Endothelial cell of umbilical vein (primary cell): ENCODE data around the gene TAMALIN. TPM values are rescaled to one million over a fixed set of nuclear protein-coding genes. Genes with fewer than 3 reads are reported as not detected.

Experiments used
- BruUV-seq: library from RNA; stranded (reverse); fragments of 400-500 nt; replicated peaks from 2 replicates; lab custom pipeline; 2021; lab: Mats Ljungman, UMichigan
- CTCF ChIA-PET: fragments of 300-600, 350-600 bp; sonication (Branson Sonifier 250); formaldehyde crosslinking; loops from one replicate; lab custom pipeline; 2021; ENCODE audit warnings: antibody characterized with exemption, inconsistent platforms; lab: Charles Lee
- POLR2A ChIA-PET: fragments of 300-600, 350-600 bp; sonication (Branson Sonifier 250); formaldehyde crosslinking; loops from one replicate; lab custom pipeline; 2021; ENCODE audit warnings: antibody characterized with exemption, inconsistent platforms; lab: Charles Lee
- DNase-seq: peaks from one replicate; pipeline ENCODE4 v3.0.0-alpha.2; 2011; ENCODE audit warnings: low read depth, low spot score
- FAIRE-seq: peaks from 2 replicates; lab custom pipeline; 2011; peaks lifted over from hg19 to GRCh38; lab: Jason Lieb, UNC
- H2AFZ ChIP-seq: 2 replicates; pipeline ENCODE4 v1.6.0; 2012; ENCODE audit warnings: low read depth, low read length, control low read depth, inconsistent platforms
- H3K27ac ChIP-seq: 2 replicates; pipeline ENCODE4 v1.5.1; 2011; ENCODE audit warnings: low read depth, mild to moderate bottlenecking, control low read depth, low read length, moderate library complexity; ENCODE audit not compliant: insufficient read depth
- H3K27me3 ChIP-seq, 2 experiments: 2 replicates each; pipeline versions ENCODE4 v1.6.0 to v1.6.1; 2011; ENCODE audit warnings: low read length in 2 of 2, mixed read lengths in 1 of 2; ENCODE audit not compliant: control insufficient read depth in 2 of 2, insufficient read depth in 2 of 2
- H3K36me3 ChIP-seq, 2 experiments: 2 replicates in 1 of 2; 3 replicates in 1 of 2; pipeline ENCODE4 v1.5.1; 2011; ENCODE audit warnings: low read length in 2 of 2, mild to moderate bottlenecking in 1 of 2, moderate library complexity in 1 of 2; ENCODE audit not compliant: control insufficient read depth in 2 of 2, insufficient read depth in 2 of 2; ENCODE audit errors: extremely low read depth in 1 of 2
- H3K4me1 ChIP-seq: 3 replicates; pipeline ENCODE4 v1.5.1; 2011; ENCODE audit warnings: mild to moderate bottlenecking, low read length; ENCODE audit not compliant: control insufficient read depth, insufficient read depth; ENCODE audit errors: extremely low read depth
- H3K4me2 ChIP-seq: 2 replicates; pipeline ENCODE4 v1.6.1; 2011; ENCODE audit warnings: low read length, control low read depth, mixed read lengths; ENCODE audit not compliant: insufficient read depth
- H3K4me3 ChIP-seq, 3 experiments: fragments of 200-600 bp in 1 of 3; sonication (generic), shearing (Covaris generic) in 1 of 3; replicated peaks in 1 of 3; 2 replicates each; pipeline ENCODE4 v1.5.1; 2011 to 2016; ENCODE audit warnings: control low read depth in 3 of 3, low read length in 3 of 3, mild to moderate bottlenecking in 2 of 3, inconsistent platforms in 1 of 3, low read depth in 1 of 3, moderate library complexity in 1 of 3; ENCODE audit not compliant: insufficient read depth in 1 of 3
- H3K79me2 ChIP-seq: 2 replicates; pipeline ENCODE4 v1.6.0; 2012; ENCODE audit warnings: low read length, inconsistent platforms; ENCODE audit not compliant: control insufficient read depth, insufficient read depth
- H3K9ac ChIP-seq: replicated peaks from 2 replicates; pipeline ENCODE3; 2011; ENCODE audit warnings: low read length, control low read depth; ENCODE audit not compliant: insufficient read depth; ENCODE audit errors: extremely low read depth
- H3K9me1 ChIP-seq: replicated peaks from 3 replicates; pipeline ENCODE4 v1.6.0; 2011; ENCODE audit warnings: mild to moderate bottlenecking, low read length; ENCODE audit not compliant: control insufficient read depth, insufficient read depth; ENCODE audit errors: extremely low read depth
- H3K9me3 ChIP-seq: replicated peaks from 2 replicates; pipeline ENCODE4 v1.5.1; 2012; ENCODE audit warnings: low read length, inconsistent platforms; ENCODE audit not compliant: control insufficient read depth, insufficient read depth
- H4K20me1 ChIP-seq: replicated peaks from 2 replicates; pipeline ENCODE3; 2011; ENCODE audit warnings: mild to moderate bottlenecking, low read length; ENCODE audit not compliant: control insufficient read depth, insufficient read depth; ENCODE audit errors: extremely low read depth
- EZH2 ChIP-seq: IDR thresholded peaks from 2 replicates; pipeline ENCODE4 v1.6.1; 2012; ENCODE audit warnings: borderline replicate concordance, low read depth, mild to moderate bottlenecking, moderate library complexity, low read length, inconsistent platforms; ENCODE audit not compliant: severe bottlenecking
- FOS ChIP-seq: IDR thresholded peaks from 2 replicates; pipeline ENCODE4 v1.6.1; 2011; ENCODE audit warnings: mild to moderate bottlenecking, low read length, moderate library complexity, borderline replicate concordance; ENCODE audit not compliant: insufficient read depth
- GATA2 ChIP-seq: IDR thresholded peaks from 2 replicates; pipeline ENCODE4 v1.7.0; 2011; ENCODE audit warnings: low read depth, mild to moderate bottlenecking, moderate library complexity, mixed read lengths, low read length; ENCODE audit not compliant: insufficient read length, insufficient read depth
- JUN ChIP-seq: IDR thresholded peaks from 2 replicates; pipeline ENCODE4 v1.6.1; 2011; ENCODE audit warnings: borderline replicate concordance, low read depth; ENCODE audit not compliant: insufficient read length, insufficient read depth
- MYC ChIP-seq: IDR thresholded peaks from one replicate; pipeline ENCODE4 v1.6.1; 2011; ENCODE audit warnings: mild to moderate bottlenecking, low read depth, low read length
- POLR2A ChIP-seq: IDR thresholded peaks from 2 replicates; pipeline ENCODE4 v1.6.1; 2012; ENCODE audit warnings: low read depth, mild to moderate bottlenecking, control low read depth, low read length
- POLR2AphosphoS5 ChIP-seq: IDR thresholded peaks from 2 replicates; pipeline ENCODE4 v1.6.1; 2012; ENCODE audit warnings: low read depth, mild to moderate bottlenecking, control low read depth, low read length, moderate library complexity; ENCODE audit not compliant: insufficient read depth
- dilution Hi-C: fragments of 300-500 bp; cut with MboI; formaldehyde crosslinking; loops from one replicate; pipeline ENCODE4 v1.15.0; 2019; ENCODE audit warnings: low sequenced_read_pairs; ENCODE audit not compliant: extremely low pct_ligation_motif_present
- intact Hi-C: fragments of 100-400 bp; cut with micrococcal nuclease; formaldehyde crosslinking; loops from one replicate; pipeline ENCODE4 v1.10.0; 2022
- polyA plus RNA-seq, 4 experiments: library from polyadenylated mRNA; depleted of rRNA in 3 of 4; stranded (reverse) in 3 of 4; unstranded in 1 of 4; fragments of >200 nt; gene quantifications; 2 replicates each; pipeline versions ENCODE4 v1.2.1 to v1.2.3, GENCODE V29; 2011 to 2012; ENCODE audit warnings: missing spikeins in 1 of 4
- total RNA-seq: library from RNA; stranded (reverse); gene quantifications from 2 replicates; pipeline ENCODE4 v1.2.3, GENCODE V29; 2021
- TF ChIP-seq, protein P1 (sequence below): IDR thresholded peaks from 2 replicates; pipeline ENCODE4 v1.6.1; 2011; ENCODE audit not compliant: insufficient read depth, insufficient read length
- TF ChIP-seq, protein P2 (sequence below), 2 donors: IDR thresholded peaks; 1 replicate in 1 of 2; 2 replicates in 1 of 2; pipeline ENCODE4 v1.5.1; 2011; ENCODE audit warnings: low read length in 2 of 2, mild to moderate bottlenecking in 2 of 2, moderate library complexity in 2 of 2, control low read depth in 1 of 2, inconsistent platforms in 1 of 2, low read depth in 1 of 2; ENCODE audit not compliant: insufficient read depth in 1 of 2; ENCODE audit errors: extremely low read depth in 1 of 2

Gene TAMALIN
- total and polyA plus RNA-seq, 2 donors (not counting 3 experiments of a cell fraction or from before 2014, with no cell fraction given), result 53.3 to 87.5 TPM

DNA sequence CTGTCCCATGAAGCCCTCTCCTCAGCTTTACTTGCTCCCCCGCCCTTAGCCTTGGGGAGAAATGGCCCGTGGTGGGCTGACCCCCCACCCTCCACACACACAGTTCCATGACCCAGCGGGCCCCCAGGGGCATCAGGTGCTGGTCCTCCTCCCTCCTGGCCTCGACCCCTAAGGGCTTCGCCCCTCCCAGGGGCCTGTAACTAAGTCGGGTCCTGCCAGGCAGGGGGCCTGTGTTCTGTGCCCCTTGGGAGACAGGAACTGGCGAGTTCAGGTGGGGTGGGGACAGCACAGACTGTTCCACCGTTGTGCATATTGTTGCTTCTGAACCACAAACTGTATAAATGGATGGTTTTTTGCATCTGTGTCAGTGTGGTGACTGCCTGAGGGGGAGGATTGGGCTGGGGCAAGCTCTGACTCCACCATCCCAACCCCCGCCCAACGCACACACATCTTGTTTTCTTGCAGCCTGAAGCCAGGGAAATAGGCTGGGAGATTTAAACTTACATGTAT is 8.8 kb downstream of the TAMALIN start:
- H3K4me2 ChIP-seq, result no peak overlapping the region
- intact Hi-C loops, result no loop called here

More for the DNA sequence above, 8.8 kb downstream of the TAMALIN start:
- Histone ChIP-seq H2AFZ (no peak overlapping the region), H3K27ac (no peak overlapping the region), H3K36me3 (peaks cover 37 to 41% of the 10 kb centered on the region in 2 experiments), H4K20me1 (no peaks in the 10 kb centered on the region), H3K79me2 (peaks cover 3% of the 10 kb centered on the region), H3K9ac (no peak overlapping the region), H3K9me1 (no peaks in the 10 kb centered on the region), H3K4me1 (peaks cover 13% of the 10 kb centered on the region), H3K27me3 (no peaks in the 10 kb centered on the region), H3K9me3 (no peaks in the 10 kb centered on the region), H3K4me3 (no peak overlapping the region)
- ChIA-PET CTCF (interaction anchor here (13.1 kb wide), 1 partner anchor 10 kb away, joined by 946 read pairs; the partner anchor contains the start of gene TAMALIN), POLR2A (interaction anchor here (12.4 kb wide), 1 partner anchor 10 kb away, joined by 221 read pairs; the partner anchor contains the start of gene TAMALIN)
- dilution Hi-C loops, result no loop called here
- TF ChIP-seq, protein P1, sequence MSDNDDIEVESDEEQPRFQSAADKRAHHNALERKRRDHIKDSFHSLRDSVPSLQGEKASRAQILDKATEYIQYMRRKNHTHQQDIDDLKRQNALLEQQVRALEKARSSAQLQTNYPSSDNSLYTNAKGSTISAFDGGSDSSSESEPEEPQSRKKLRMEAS, result no peak
- TF ChIP-seq POLR2A, result no peak
- no peak for TF ChIP-seq POLR2AphosphoS5
- no peak for TF ChIP-seq JUN
- TF ChIP-seq EZH2, result no peak
- no peak for TF ChIP-seq FOS
- no peak for TF ChIP-seq GATA2
- TF ChIP-seq, protein P2, sequence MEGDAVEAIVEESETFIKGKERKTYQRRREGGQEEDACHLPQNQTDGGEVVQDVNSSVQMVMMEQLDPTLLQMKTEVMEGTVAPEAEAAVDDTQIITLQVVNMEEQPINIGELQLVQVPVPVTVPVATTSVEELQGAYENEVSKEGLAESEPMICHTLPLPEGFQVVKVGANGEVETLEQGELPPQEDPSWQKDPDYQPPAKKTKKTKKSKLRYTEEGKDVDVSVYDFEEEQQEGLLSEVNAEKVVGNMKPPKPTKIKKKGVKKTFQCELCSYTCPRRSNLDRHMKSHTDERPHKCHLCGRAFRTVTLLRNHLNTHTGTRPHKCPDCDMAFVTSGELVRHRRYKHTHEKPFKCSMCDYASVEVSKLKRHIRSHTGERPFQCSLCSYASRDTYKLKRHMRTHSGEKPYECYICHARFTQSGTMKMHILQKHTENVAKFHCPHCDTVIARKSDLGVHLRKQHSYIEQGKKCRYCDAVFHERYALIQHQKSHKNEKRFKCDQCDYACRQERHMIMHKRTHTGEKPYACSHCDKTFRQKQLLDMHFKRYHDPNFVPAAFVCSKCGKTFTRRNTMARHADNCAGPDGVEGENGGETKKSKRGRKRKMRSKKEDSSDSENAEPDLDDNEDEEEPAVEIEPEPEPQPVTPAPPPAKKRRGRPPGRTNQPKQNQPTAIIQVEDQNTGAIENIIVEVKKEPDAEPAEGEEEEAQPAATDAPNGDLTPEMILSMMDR (IDR thresholded peaks at IDR 0.05; ENCODE audit: extremely low read depth in 1 of 2, insufficient read depth in 1 of 2, low read depth in 1 of 2, low read length in 2 of 2), result no peak
- TF ChIP-seq MYC, result no peak
- no TSS peak for BruUV-seq
- DNase-seq (no peak), FAIRE-seq (no peak)
